Measurements from ENCODE around the gene POLE. TPM values are rescaled to one million over a fixed set of nuclear protein-coding genes. Genes with fewer than 3 reads are reported as not detected.

Gene POLE
- total RNA-seq, 4 donors from 2014 or later = 25.8 to 66.0 (median 36.9) TPM

GRCh38 chr12:132734206-132734605 lies 47.1 kb upstream of the POLE start:
- WGBS, 2 donors = 77 to 79% methylated on average over 10 of the region's 10 CpGs
- DNase-seq (ENCODE audit: low spot score in 2 of 2) = no peak
- TF ChIP-seq, protein P1, sequence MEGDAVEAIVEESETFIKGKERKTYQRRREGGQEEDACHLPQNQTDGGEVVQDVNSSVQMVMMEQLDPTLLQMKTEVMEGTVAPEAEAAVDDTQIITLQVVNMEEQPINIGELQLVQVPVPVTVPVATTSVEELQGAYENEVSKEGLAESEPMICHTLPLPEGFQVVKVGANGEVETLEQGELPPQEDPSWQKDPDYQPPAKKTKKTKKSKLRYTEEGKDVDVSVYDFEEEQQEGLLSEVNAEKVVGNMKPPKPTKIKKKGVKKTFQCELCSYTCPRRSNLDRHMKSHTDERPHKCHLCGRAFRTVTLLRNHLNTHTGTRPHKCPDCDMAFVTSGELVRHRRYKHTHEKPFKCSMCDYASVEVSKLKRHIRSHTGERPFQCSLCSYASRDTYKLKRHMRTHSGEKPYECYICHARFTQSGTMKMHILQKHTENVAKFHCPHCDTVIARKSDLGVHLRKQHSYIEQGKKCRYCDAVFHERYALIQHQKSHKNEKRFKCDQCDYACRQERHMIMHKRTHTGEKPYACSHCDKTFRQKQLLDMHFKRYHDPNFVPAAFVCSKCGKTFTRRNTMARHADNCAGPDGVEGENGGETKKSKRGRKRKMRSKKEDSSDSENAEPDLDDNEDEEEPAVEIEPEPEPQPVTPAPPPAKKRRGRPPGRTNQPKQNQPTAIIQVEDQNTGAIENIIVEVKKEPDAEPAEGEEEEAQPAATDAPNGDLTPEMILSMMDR (IDR thresholded peaks at IDR 0.05) = no peak
- TF ChIP-seq POLR2A (IDR thresholded peaks at IDR 0.05) = no peak
- H3K4me3 ChIP-seq (ENCODE audit: low read depth, poor library complexity, severe bottlenecking) = no peak overlapping the region
- intact Hi-C loops (cut with DNase I; ENCODE audit: low total_unique reads) = no loop called here

GRCh38 chr12:132731574-132731973 lies 44.4 kb upstream of the POLE start:
- TF ChIP-seq POLR2A (IDR thresholded peaks at IDR 0.05) = no peak
- TF ChIP-seq, protein P1 (IDR thresholded peaks at IDR 0.05) = no peak
- intact Hi-C loops (cut with DNase I; ENCODE audit: low total_unique reads) = no loop called here
- no peak for DNase-seq (ENCODE audit: low spot score in 2 of 2)
- H3K4me3 ChIP-seq (ENCODE audit: low read depth, poor library complexity, severe bottlenecking) = no peak overlapping the region
- WGBS, 2 donors = 89 to 90% methylated on average over 17 of the region's 17 CpGs

DNA sequence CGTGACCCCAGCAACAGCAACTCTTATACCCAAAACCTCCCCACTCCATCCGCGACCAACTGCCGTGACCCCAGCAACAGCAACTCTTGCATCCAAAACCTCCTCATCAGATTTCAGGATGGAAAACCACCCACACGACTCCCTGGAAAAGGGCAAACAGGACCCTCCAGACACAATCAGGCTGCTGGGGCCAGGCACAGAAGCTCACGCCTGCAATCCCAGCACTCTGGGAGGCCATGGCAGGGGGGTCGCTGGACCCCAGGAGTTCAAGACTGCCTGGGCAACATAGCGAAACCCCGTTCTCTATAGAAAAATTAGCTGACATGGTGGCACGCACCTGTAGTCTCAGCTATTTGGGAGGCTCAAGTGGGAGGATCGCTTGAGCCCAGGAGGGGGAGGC lies 43.2 kb upstream of the POLE start:
- H3K4me3 ChIP-seq (ENCODE audit: low read depth, poor library complexity, severe bottlenecking) = no peak overlapping the region
- TF ChIP-seq POLR2A (IDR thresholded peaks at IDR 0.05) = no peak
- TF ChIP-seq, protein P1 (IDR thresholded peaks at IDR 0.05) = no peak
- no peak for DNase-seq (ENCODE audit: low spot score in 2 of 2)
- 89 to 95% methylated on average over 11 of the region's 11 CpGs for WGBS, 2 donors
- intact Hi-C loops (cut with DNase I; ENCODE audit: low total_unique reads) = no loop called here

DNA sequence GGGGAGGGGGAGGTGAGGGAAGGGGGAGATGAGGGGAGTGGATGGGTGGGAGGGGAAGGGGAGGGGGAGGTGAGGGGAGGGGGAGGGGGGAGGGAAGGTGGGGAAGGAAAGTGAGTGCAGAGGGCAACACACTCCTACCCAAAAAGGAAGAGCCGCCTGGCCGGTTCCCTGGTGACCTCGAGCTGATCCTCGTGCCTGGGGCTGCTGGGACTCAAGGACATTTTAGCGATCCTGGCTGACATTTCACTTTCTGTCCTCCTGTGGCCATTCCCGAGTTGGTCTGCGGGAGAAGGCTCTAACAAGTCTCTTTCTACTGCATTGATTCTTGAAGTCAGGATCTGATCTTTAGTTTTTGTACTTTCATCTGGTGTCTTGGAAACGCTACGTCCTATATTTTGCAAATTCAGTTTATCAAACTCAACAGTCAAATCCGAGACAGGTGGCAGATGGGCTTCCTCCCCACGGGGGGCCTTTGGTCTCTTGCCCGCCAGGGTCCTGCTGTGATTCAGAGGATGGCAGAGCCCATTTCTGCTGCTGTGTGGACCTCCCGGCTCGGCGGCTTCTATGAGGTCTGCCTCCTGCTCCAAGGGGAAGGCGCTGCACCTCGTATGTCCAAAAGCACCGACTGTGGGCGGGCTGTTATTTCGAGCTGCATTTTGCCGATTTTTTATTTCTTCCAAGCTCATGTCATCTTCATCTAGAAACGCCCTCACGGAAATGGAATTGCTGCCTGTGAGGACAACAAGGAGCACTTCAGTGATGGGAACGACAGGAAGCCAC lies 42.6 kb upstream of the POLE start:
- 84 to 90% methylated on average over 24 of the region's 24 CpGs for WGBS, 2 donors
- no peak for DNase-seq (ENCODE audit: low spot score in 2 of 2)
- intact Hi-C loops (cut with DNase I; ENCODE audit: low total_unique reads) = no loop called here
- TF ChIP-seq, protein P1 (IDR thresholded peaks at IDR 0.05) = no peak
- TF ChIP-seq POLR2A (IDR thresholded peaks at IDR 0.05) = no peak
- H3K4me3 ChIP-seq (ENCODE audit: low read depth, poor library complexity, severe bottlenecking) = no peak overlapping the region

- no peak overlapping the region for H3K4me3 ChIP-seq (ENCODE audit: low read depth, poor library complexity, severe bottlenecking)
- TF ChIP-seq, protein P1 (IDR thresholded peaks at IDR 0.05) = no peak
- TF ChIP-seq POLR2A (IDR thresholded peaks at IDR 0.05) = no peak
- no peak for DNase-seq (ENCODE audit: low spot score in 2 of 2)
- intact Hi-C loops (cut with DNase I; ENCODE audit: low total_unique reads) = no loop called here
- 87 to 94% methylated on average over 7 of the region's 7 CpGs for WGBS, 2 donors
These were observed 41.4 kb upstream of the POLE start for GRCh38 chr12:132728502-132728901.

Data from lower leg skin (tissue), 4 donors.